HepG2 (cell line): Measurements from ENCODE around the gene TLNRD1.

Experiments used
- MXI1 ChIP-seq: IDR thresholded peaks from 3 replicates; pipeline ENCODE4 v1.6.1; 2012; ENCODE audit warnings: low read depth, low read length, inconsistent platforms, borderline replicate concordance
- NBN ChIP-seq: fragments of 450-650 bp; conservative IDR thresholded peaks from 2 replicates; pipeline ENCODE4 v1.6.1; 2017

- TF ChIP-seq NBN (no peak), MXI1 (no peak)
Measured at GRCh38 chr15:81047928-81048327, 47.2 kb downstream of the TLNRD1 start.
